ENCODE measurements around the gene TRIP12.

Gene TRIP12

DNA sequence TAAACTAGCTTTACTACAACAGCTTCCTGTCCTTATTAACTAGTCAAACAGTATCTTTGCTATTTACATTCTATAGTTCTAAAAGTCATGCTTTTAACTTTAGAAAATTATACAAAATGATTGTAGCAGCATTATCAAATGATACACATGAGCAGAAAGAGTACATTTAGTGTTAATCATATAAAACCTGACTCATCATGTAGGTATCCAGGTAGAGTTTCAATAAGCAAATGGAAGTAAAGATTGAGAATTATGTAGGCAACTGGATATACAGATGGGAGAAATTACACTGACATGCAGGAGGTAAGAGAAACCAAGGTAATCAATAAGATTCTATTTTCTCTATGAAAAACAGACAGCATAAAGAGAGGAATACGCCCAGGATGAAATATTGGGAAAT lies 33.8 kb downstream of the TRIP12 start:
- H3K4ac ChIP-seq (ENCODE audit: low read depth, low read length) = no peak overlapping the region
- no CpG with 5 or more reads among the region's 1 CpG for whole genome bisulfite sequencing (ENCODE audit: extremely low coverage, insufficient coverage, low lambda C conversion rate)
- no peak overlapping the region for H2BK15ac ChIP-seq (replicated peaks; ENCODE audit: low read depth)
- no peak overlapping the region for H2BK5ac ChIP-seq (ENCODE audit: low read length)
- H3K27me3 ChIP-seq (ENCODE audit: insufficient read depth, low read length, poor library complexity) = no peaks in the 10 kb centered on the region
- no peak overlapping the region for H4K8ac ChIP-seq (ENCODE audit: low read depth, low read length)
- H3K18ac ChIP-seq (ENCODE audit: low read length) = no peak overlapping the region
- H3K23ac ChIP-seq (ENCODE audit: low read length) = no peak overlapping the region
- no peaks in the 10 kb centered on the region for H3K4me1 ChIP-seq (ENCODE audit: control insufficient read depth, low read depth, low read length)
- H3K79me2 ChIP-seq (ENCODE audit: control insufficient read depth, insufficient read depth, low read length) = peaks cover 45% of the 10 kb centered on the region
- H3K79me1 ChIP-seq (ENCODE audit: low read length) = peaks cover 6% of the 10 kb centered on the region
- no peak overlapping the region for H3K4me2 ChIP-seq (ENCODE audit: low read length)
- no peak overlapping the region for H2AK5ac ChIP-seq (ENCODE audit: low read length)
- no peak overlapping the region for H4K5ac ChIP-seq (ENCODE audit: low read length)
- H3K56ac ChIP-seq (ENCODE audit: low read length) = no peak overlapping the region
- no peak for DNase-seq
- H2BK120ac ChIP-seq (ENCODE audit: low read depth, low read length) = no peak overlapping the region
- H3K4me3 ChIP-seq (ENCODE audit: low read length) = no peak overlapping the region
- H3K36me3 ChIP-seq (ENCODE audit: control insufficient read depth, insufficient read depth, low read length) = no peaks in the 10 kb centered on the region
- no peak overlapping the region for H3K9ac ChIP-seq (ENCODE audit: low read length)
- H3K27ac ChIP-seq (ENCODE audit: low read depth, low read length) = no peak overlapping the region

DNA sequence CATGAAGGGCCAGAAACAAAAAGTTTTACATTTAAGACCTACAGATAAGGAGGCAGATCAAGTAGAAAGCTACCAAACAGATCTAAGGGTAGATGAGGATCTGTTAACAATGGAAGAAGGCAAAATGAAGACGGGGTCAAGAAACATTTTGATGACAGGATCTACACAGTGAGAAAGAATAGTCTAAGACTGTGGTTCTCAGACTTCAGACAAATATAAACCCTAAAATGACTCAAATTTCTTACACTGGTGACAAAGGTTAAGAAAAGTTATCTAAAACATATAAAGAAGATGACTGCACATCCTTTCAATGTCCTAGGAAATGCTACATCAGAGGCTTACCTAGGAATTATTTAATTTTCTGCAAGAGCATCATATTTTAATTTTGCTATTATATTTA lies 34.4 kb downstream of the TRIP12 start:
- no CpG with 5 or more reads among the region's 1 CpG for WGBS (ENCODE audit: extremely low coverage, insufficient coverage, low lambda C conversion rate)

DNA sequence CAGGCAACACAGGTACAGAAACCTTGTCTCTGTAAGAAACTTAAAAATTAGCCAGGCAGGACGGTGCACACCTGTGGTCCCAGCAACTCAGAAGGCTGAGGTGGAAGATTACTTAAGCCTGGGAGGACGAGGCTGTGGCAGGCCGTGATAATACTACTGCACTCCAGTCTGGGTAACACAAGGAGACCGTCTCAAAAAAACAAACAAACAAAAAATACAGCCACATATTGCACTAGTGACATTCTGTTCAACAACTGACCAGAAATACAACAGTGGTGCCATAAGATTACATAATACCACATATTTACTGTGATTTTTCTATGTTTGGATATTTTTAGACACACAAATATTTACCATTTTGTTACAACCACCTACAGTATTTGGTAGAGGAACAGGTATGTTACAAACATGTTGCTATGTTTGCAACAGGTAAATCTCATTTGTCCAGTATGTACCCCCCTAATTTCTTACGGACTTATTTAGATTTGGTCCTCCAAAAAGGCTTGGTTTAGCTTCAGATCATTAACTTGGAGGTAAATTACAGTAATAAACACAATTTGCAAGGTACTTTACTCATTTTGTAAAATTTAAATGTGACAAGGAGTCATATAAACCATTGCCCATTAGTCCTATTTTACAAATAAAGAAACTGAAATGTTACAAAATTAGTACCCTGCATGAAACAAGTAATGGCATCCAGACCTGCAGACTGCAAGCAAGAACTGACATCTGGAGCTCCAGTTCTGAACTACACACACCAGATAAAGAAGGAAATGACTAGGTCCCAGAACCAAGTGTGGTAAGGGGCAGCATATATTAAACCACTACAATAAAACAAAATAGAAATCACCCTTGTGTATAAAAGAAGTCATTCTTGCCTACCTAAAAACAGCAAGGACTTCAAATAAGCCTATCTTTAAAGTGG lies 36.8 kb downstream of the TRIP12 start:
- Histone ChIP-seq H3K4me3 (ENCODE audit: low read length) (no peak overlapping the region), H3K9ac (ENCODE audit: low read length) (no peak overlapping the region), H2BK15ac (replicated peaks; ENCODE audit: low read depth) (no peak overlapping the region), H3K4me1 (ENCODE audit: control insufficient read depth, low read depth, low read length) (no peaks in the 10 kb centered on the region), H3K27ac (ENCODE audit: low read depth, low read length) (no peak overlapping the region), H4K8ac (ENCODE audit: low read depth, low read length) (no peak overlapping the region), H3K36me3 (ENCODE audit: control insufficient read depth, insufficient read depth, low read length) (no peaks in the 10 kb centered on the region), H3K4ac (ENCODE audit: low read depth, low read length) (no peak overlapping the region), H3K27me3 (ENCODE audit: insufficient read depth, low read length, poor library complexity) (no peaks in the 10 kb centered on the region), H4K5ac (ENCODE audit: low read length) (no peak overlapping the region), H2BK120ac (ENCODE audit: low read depth, low read length) (no peak overlapping the region), H3K79me1 (ENCODE audit: low read length) (peaks cover 13% of the 10 kb centered on the region), H3K4me2 (ENCODE audit: low read length) (no peak overlapping the region), H3K56ac (ENCODE audit: low read length) (no peak overlapping the region), H2AK5ac (ENCODE audit: low read length) (no peak overlapping the region), H3K23ac (ENCODE audit: low read length) (no peak overlapping the region), H3K79me2 (ENCODE audit: control insufficient read depth, insufficient read depth, low read length) (peaks cover 36% of the 10 kb centered on the region), H3K18ac (ENCODE audit: low read length) (no peak overlapping the region), H2BK5ac (ENCODE audit: low read length) (no peak overlapping the region)
- no CpG with 5 or more reads among the region's 5 CpGs for WGBS (ENCODE audit: extremely low coverage, insufficient coverage, low lambda C conversion rate)
- no peak for DNase-seq

More for the DNA sequence above, 34.4 kb downstream of the TRIP12 start:
- Histone ChIP-seq H3K4me2 (ENCODE audit: low read length) (no peak overlapping the region), H3K56ac (ENCODE audit: low read length) (no peak overlapping the region), H2BK120ac (ENCODE audit: low read depth, low read length) (no peak overlapping the region), H3K36me3 (ENCODE audit: control insufficient read depth, insufficient read depth, low read length) (no peaks in the 10 kb centered on the region), H3K79me1 (ENCODE audit: low read length) (peaks cover 7% of the 10 kb centered on the region), H3K79me2 (ENCODE audit: control insufficient read depth, insufficient read depth, low read length) (peaks cover 47% of the 10 kb centered on the region), H3K27me3 (ENCODE audit: insufficient read depth, low read length, poor library complexity) (no peaks in the 10 kb centered on the region), H3K9ac (ENCODE audit: low read length) (no peak overlapping the region), H3K4me1 (ENCODE audit: control insufficient read depth, low read depth, low read length) (no peaks in the 10 kb centered on the region), H2BK5ac (ENCODE audit: low read length) (no peak overlapping the region), H2AK5ac (ENCODE audit: low read length) (no peak overlapping the region), H2BK15ac (replicated peaks; ENCODE audit: low read depth) (no peak overlapping the region), H3K4ac (ENCODE audit: low read depth, low read length) (no peak overlapping the region), H4K8ac (ENCODE audit: low read depth, low read length) (no peak overlapping the region), H3K27ac (ENCODE audit: low read depth, low read length) (no peak overlapping the region), H3K18ac (ENCODE audit: low read length) (no peak overlapping the region), H3K4me3 (ENCODE audit: low read length) (no peak overlapping the region), H3K23ac (ENCODE audit: low read length) (no peak overlapping the region), H4K5ac (ENCODE audit: low read length) (no peak overlapping the region)
- DNase-seq = no peak

GRCh38 chr2:229882583-229882982 lies 39.2 kb downstream of the TRIP12 start:
- Histone ChIP-seq H3K36me3 (ENCODE audit: control insufficient read depth, insufficient read depth, low read length) (no peaks in the 10 kb centered on the region), H3K79me2 (ENCODE audit: control insufficient read depth, insufficient read depth, low read length) (peaks cover 32% of the 10 kb centered on the region), H3K4ac (ENCODE audit: low read depth, low read length) (no peak overlapping the region), H2BK120ac (ENCODE audit: low read depth, low read length) (no peak overlapping the region), H2AK5ac (ENCODE audit: low read length) (no peak overlapping the region), H2BK5ac (ENCODE audit: low read length) (no peak overlapping the region), H3K4me2 (ENCODE audit: low read length) (no peak overlapping the region), H3K27me3 (ENCODE audit: insufficient read depth, low read length, poor library complexity) (no peaks in the 10 kb centered on the region), H4K8ac (ENCODE audit: low read depth, low read length) (no peak overlapping the region), H2BK15ac (replicated peaks; ENCODE audit: low read depth) (no peak overlapping the region), H3K79me1 (ENCODE audit: low read length) (peaks cover 11% of the 10 kb centered on the region), H3K4me1 (ENCODE audit: control insufficient read depth, low read depth, low read length) (no peaks in the 10 kb centered on the region), H3K18ac (ENCODE audit: low read length) (no peak overlapping the region), H3K9ac (ENCODE audit: low read length) (no peak overlapping the region), H3K23ac (ENCODE audit: low read length) (no peak overlapping the region), H3K27ac (ENCODE audit: low read depth, low read length) (no peak overlapping the region), H3K56ac (ENCODE audit: low read length) (no peak overlapping the region), H4K5ac (ENCODE audit: low read length) (no peak overlapping the region), H3K4me3 (ENCODE audit: low read length) (no peak overlapping the region)
- peak; percentile 64 for DNase-seq
- no CpG with 5 or more reads among the region's 2 CpGs for WGBS (ENCODE audit: extremely low coverage, insufficient coverage, low lambda C conversion rate)

DNA sequence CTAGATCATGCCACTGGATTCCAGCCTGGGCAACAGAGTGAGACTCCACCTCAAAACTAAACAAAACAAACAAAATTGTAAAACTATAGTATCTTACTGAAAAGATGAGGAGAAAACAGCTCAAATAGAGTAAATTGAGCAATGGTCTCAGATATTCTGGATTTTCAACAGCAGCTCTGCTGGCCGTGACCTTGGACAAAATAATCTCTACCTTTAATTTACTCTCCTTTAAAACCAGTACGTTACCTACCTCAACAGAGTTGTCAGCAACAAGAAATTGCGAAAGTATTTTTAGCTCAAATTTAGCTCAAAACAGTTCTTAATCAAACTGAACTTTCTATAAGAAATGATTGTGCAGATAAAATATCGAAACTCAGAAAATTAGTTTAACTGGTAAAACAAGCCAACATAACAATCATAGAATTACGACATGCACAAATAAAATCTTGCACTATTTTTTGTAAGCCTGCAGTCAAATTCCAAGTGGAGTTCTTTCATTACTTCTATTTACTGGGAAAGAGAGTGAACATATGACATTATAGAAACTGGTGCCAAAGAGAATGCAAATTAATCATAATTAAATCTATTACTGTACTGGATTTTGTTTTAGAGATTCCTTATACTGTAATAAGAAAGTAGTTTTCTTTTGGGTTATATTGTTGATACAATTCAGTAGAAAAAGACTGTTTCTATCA lies 40.8 kb downstream of the TRIP12 start:
- Histone ChIP-seq H3K27ac (ENCODE audit: low read depth, low read length) (no peak overlapping the region), H2AK5ac (ENCODE audit: low read length) (no peak overlapping the region), H2BK5ac (ENCODE audit: low read length) (no peak overlapping the region), H3K4ac (ENCODE audit: low read depth, low read length) (no peak overlapping the region), H3K4me3 (ENCODE audit: low read length) (no peak overlapping the region), H2BK15ac (replicated peaks; ENCODE audit: low read depth) (no peak overlapping the region), H4K8ac (ENCODE audit: low read depth, low read length) (no peak overlapping the region), H3K79me2 (ENCODE audit: control insufficient read depth, insufficient read depth, low read length) (peaks cover 22% of the 10 kb centered on the region), H3K18ac (ENCODE audit: low read length) (no peak overlapping the region), H3K4me1 (ENCODE audit: control insufficient read depth, low read depth, low read length) (no peaks in the 10 kb centered on the region), H3K56ac (ENCODE audit: low read length) (no peak overlapping the region), H3K9ac (ENCODE audit: low read length) (no peak overlapping the region), H4K5ac (ENCODE audit: low read length) (no peak overlapping the region), H3K79me1 (ENCODE audit: low read length) (peaks cover 10% of the 10 kb centered on the region), H2BK120ac (ENCODE audit: low read depth, low read length) (no peak overlapping the region), H3K4me2 (ENCODE audit: low read length) (no peak overlapping the region), H3K36me3 (ENCODE audit: control insufficient read depth, insufficient read depth, low read length) (no peaks in the 10 kb centered on the region), H3K27me3 (ENCODE audit: insufficient read depth, low read length, poor library complexity) (no peaks in the 10 kb centered on the region), H3K23ac (ENCODE audit: low read length) (no peak overlapping the region)
- WGBS (ENCODE audit: extremely low coverage, insufficient coverage, low lambda C conversion rate) = no CpG with 5 or more reads among the region's 5 CpGs
- no peak for DNase-seq
